GM19468 (cell line): Measurements from ENCODE around the gene FAM204A.

Source experiments
- ATAC-seq: cut with Tn5 transposase; IDR thresholded peaks from one replicate; pipeline ENCODE4 v1.9.1; 2021; ENCODE audit warnings: mild to moderate bottlenecking, moderate library complexity, moderate number of reproducible peaks; ENCODE audit not compliant: unreplicated experiment; ENCODE audit errors: extremely low read depth

Gene FAM204A

DNA sequence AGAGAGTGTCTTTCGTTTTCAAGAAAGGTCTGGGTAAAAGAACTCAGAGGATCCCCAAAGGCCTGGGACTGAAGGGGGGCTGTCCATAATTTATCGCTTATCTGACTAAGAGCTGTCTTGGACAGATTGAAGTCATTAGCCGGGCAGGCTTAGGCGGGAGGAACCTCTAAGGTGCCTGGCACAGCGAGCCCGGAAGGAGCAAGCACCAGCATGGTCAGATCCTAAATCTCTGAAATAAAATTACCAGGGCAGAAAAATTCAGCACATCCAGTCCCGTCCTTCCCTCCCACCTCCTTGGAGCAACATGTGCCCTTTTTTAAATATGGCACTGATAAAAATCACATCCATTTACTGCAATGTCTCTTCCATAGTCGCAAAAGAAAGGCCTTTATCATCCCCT is 86.8 kb downstream of the FAM204A start:
- no peak for ATAC-seq

GRCh38 chr10:118254654-118255053 is 87.5 kb downstream of the FAM204A start:
- no peak for ATAC-seq

DNA sequence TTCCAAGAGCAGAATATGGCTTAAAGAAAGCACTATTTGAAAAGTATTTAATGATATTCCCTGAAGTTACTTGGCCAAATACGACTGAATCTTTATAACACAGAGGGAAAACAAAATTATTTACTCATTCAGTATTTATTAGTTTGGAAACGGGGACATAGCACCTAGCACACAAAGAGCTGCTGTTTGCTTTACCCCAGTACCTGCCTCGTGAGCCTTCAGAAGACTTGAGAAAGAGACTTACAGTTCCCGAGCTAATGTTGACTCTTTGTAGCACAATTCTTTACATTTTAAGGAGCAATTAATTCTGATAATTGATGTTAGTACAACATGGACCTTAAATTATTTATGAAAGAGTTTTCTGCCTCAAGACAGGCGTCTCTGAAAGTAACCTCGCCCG is 88.7 kb downstream of the FAM204A start:
- ATAC-seq = no peak

GRCh38 chr10:118251791-118252190 is 90.3 kb downstream of the FAM204A start:
- no peak for ATAC-seq

GRCh38 chr10:118249714-118250113 is 92.4 kb downstream of the FAM204A start:
- no peak for ATAC-seq
